Heart left ventricle (tissue), 16 donors: ENCODE measurements around the gene HS3ST2. TPM values are rescaled to one million over a fixed set of nuclear protein-coding genes. Genes with fewer than 3 reads are reported as not detected.

ENCODE experiments used
- ATAC-seq, 4 donors: fragments of 200-7000 bp; cut with Tn5 transposase; one replicate each; pipeline ENCODE4 v1.9.1; 2020 to 2022; ENCODE audit warnings: moderate library complexity in 4 of 4, mild to moderate bottlenecking in 3 of 4, moderate number of reproducible peaks in 1 of 4
- DNase-seq, 5 donors: peaks; one replicate each; pipeline ENCODE4 v3.0.0-alpha.2; 2020
- H3K27ac ChIP-seq, 12 donors: fragments of 200-600 bp; sonication (generic) in 4 of 12; one replicate each; pipeline versions ENCODE4 v1.5.0 to v1.8.0; 2016 to 2022; ENCODE audit warnings: mild to moderate bottlenecking in 2 of 12
- H3K27me3 ChIP-seq, 9 donors: fragments of 200-600 bp; sonication (generic) in 2 of 9; one replicate each; pipeline versions ENCODE4 v1.5.1 to v1.8.0; 2016 to 2022; ENCODE audit warnings: mild to moderate bottlenecking in 3 of 9
- H3K36me3 ChIP-seq, 9 donors: fragments of 200-600 bp; sonication (generic) in 2 of 9; one replicate each; pipeline versions ENCODE4 v1.5.0 to v1.8.0; 2018 to 2022; ENCODE audit warnings: mild to moderate bottlenecking in 2 of 9
- H3K4me1 ChIP-seq, 12 donors: fragments of 200-600 bp; sonication (generic) in 4 of 12; one replicate each; pipeline versions ENCODE4 v1.5.0 to v1.8.0; 2016 to 2022; ENCODE audit warnings: mild to moderate bottlenecking in 3 of 12
- H3K4me3 ChIP-seq, 12 donors: fragments of 200-600 bp; sonication (generic) in 4 of 12; one replicate each; pipeline versions ENCODE4 v1.5.0 to v1.8.0; 2017 to 2022; ENCODE audit warnings: mild to moderate bottlenecking in 9 of 12, moderate library complexity in 4 of 12
- H3K9me3 ChIP-seq, 12 donors: fragments of 200-600 bp; sonication (generic) in 4 of 12; one replicate each; pipeline versions ENCODE4 v1.5.0 to v1.8.0; 2016 to 2022; ENCODE audit warnings: mild to moderate bottlenecking in 1 of 12
- CTCF ChIP-seq, 12 donors: fragments of 200-600 bp; sonication (generic) in 4 of 12; IDR thresholded peaks; one replicate each; pipeline versions ENCODE4 v1.5.0 to v1.8.0; 2018 to 2022; ENCODE audit warnings: antibody characterized with exemption in 12 of 12, mild to moderate bottlenecking in 5 of 12
- POLR2A ChIP-seq, 2 donors: fragments of 450-650 bp; IDR thresholded peaks; one replicate each; pipeline ENCODE4 v1.6.1; 2017; ENCODE audit warnings: antibody characterized with exemption in 2 of 2, mild to moderate bottlenecking in 2 of 2, moderate library complexity in 2 of 2
- WGBS, 4 donors: extraction: QIAGEN DNeasy Blood & Tissue Kit in 2 of 4; methylation state at CpG; one replicate each; pipeline versions ENCODE4 v1.1.5 to v1.1.7; 2013 to 2018; 5-methylcytosine and 5-hydroxymethylcytosine counted together
- intact Hi-C, 10 donors: fragments of 100-400 bp; cut with DNase I; formaldehyde crosslinking; loops; one replicate each; pipeline versions ENCODE4 v1.11.1 to v1.14.2; 2022
- polyA plus RNA-seq, 2 donors: library from polyadenylated mRNA; stranded (reverse); fragments of 200-250 nt; gene quantifications; one replicate each; pipeline ENCODE4 v1.2.3, GENCODE V29; 2013
- total RNA-seq, 9 donors: library from RNA; depleted of rRNA in 2 of 9; stranded (reverse); fragments of >200 nt in 2 of 9; fragmentation: NEBNext Ultra II Directional in 3 of 9; extraction: Animal tissue kit (Norgen Biotek cat#: 25700) in 3 of 9; gene quantifications; one replicate each; pipeline versions ENCODE4 v1.1.0 to v1.2.4, GENCODE V29; 2016 to 2023
- donor health status: ischemic (EF 13 %, LVEDD 7.1; RV severe dilation, severe dysfunction).
- donor health status: healthy with polysubstance abuse.
- donor health status: DM: no; HTN: yes; CAD: no.
- donor health status: DM: no; HTN: no; CAD: no.
- donor health status: ischemic (EF 25% LVEDD 6.9; RV normal size, moderate dysfunction).
- donor health status: ischemic (EF 25% LVEDD 5.7; RV mildly dilated, moderate dysfunction).
- donor health status: healthy.
- donor health status: DM: yes; HTN: yes; CAD: no.
- donor health status: ischemic (EF 35%, LVEDD 5.7; RV mildly dilated, moderate dysfunction).
- donor health status: nonischemic (EF 11% LVEDD 7.7; RV severe dilation, severe dysfunction).
- donor health status: DM: yes; HTN: yes; CAD: no.
- donor health status: PGD.
- donor health status: ischemic (EF 29% LVEDD 5.4; RV normal size, mild dysfunction).
- donor health status: nonischemic (EF 23%, LVEDD 6.1; RV moderate dilation, normal function).

HS3ST2 gene
- total and polyA plus RNA-seq, 11 donors = 0.08 to 4.3 (median 0.20) TPM

- Histone ChIP-seq H3K4me3 (no peak overlapping the region), H3K9me3 (peaks cover 0 to 7% (median 0%) of the 10 kb centered on the region in 12 donors), H3K4me1 (peaks cover 0 to 9% (median 4%) of the 10 kb centered on the region in 12 donors), H3K27me3 (peaks cover 0 to 27% (median 0%) of the 10 kb centered on the region in 9 donors), H3K27ac (no peak overlapping the region), H3K36me3 (no peaks in the 10 kb centered on the region)
- TF ChIP-seq POLR2A (IDR thresholded peaks at IDR 0.05) (no peak), CTCF (IDR thresholded peaks at IDR 0.05) (no peak)
- no peak for ATAC-seq
- intact Hi-C loops = loop anchor here in 6 of 10 donors (5.0 to 10.0 kb wide), 8 partner anchors 39 to 534 kb away; no protein-coding TSS in a partner anchor
- WGBS, 4 donors = 40 to 54% (median 44%) methylated on average over 2 of the region's 2 CpGs
- DNase-seq = no peak
These were observed 89.8 kb downstream of the HS3ST2 start for GRCh38 chr16:22903716-22904115.

GRCh38 chr16:22912654-22913053 lies 98.7 kb downstream of the HS3ST2 start:
- no peak overlapping the region for H3K4me3 ChIP-seq
- no peak for DNase-seq
- H3K27ac ChIP-seq = no peak overlapping the region
- H3K4me1 ChIP-seq = no peaks in the 10 kb centered on the region
- intact Hi-C loops = loop anchor here in 1 of 10 donors (10.0 kb wide), 1 partner anchor 52 kb away; no protein-coding TSS in a partner anchor
- ATAC-seq = no peak
- no peaks in the 10 kb centered on the region for H3K9me3 ChIP-seq
- H3K36me3 ChIP-seq = no peaks in the 10 kb centered on the region
- TF ChIP-seq POLR2A (IDR thresholded peaks at IDR 0.05) (no peak), CTCF (IDR thresholded peaks at IDR 0.05) (no peak)
- 68 to 75% (median 71%) methylated on average over 6 to 7 of the region's 7 CpGs for WGBS, 4 donors
- H3K27me3 ChIP-seq = peaks cover 0 to 3% (median 0%) of the 10 kb centered on the region in 9 donors

- H3K27me3 ChIP-seq = peaks cover 0 to 2% (median 0%) of the 10 kb centered on the region in 9 donors
- intact Hi-C loops = loop anchor here in 1 of 10 donors (10.0 kb wide), 1 partner anchor 50 kb away; no protein-coding TSS in a partner anchor
- no peak for DNase-seq
These were observed 101.0 kb downstream of the HS3ST2 start for GRCh38 chr16:22915003-22915402.

GRCh38 chr16:22923491-22923890 lies 109.5 kb downstream of the HS3ST2 start:
- 74 to 92% (median 82%) methylated on average over 3 of the region's 3 CpGs for WGBS, 4 donors
- H3K36me3 ChIP-seq = no peaks in the 10 kb centered on the region
- H3K27ac ChIP-seq = no peak overlapping the region
- H3K4me3 ChIP-seq = no peak overlapping the region
- DNase-seq (no peak), ATAC-seq (no peak)
- intact Hi-C loops = loop anchor here in 1 of 10 donors (5.0 kb wide), 1 partner anchor 54 kb away; no protein-coding TSS in a partner anchor
- H3K9me3 ChIP-seq = no peaks in the 10 kb centered on the region
- TF ChIP-seq POLR2A (IDR thresholded peaks at IDR 0.05) = no peak
- no peak for TF ChIP-seq CTCF (IDR thresholded peaks at IDR 0.05)
- peaks cover 0 to 3% (median 0%) of the 10 kb centered on the region in 12 donors for H3K4me1 ChIP-seq
- H3K27me3 ChIP-seq = peaks cover 0 to 7% (median 0%) of the 10 kb centered on the region in 9 donors

More at GRCh38 chr16:22915003-22915402, 101.0 kb downstream of the HS3ST2 start:
- no peak for ATAC-seq
- Histone ChIP-seq H3K36me3 (no peaks in the 10 kb centered on the region), H3K9me3 (no peaks in the 10 kb centered on the region), H3K27ac (no peak overlapping the region), H3K4me3 (no peak overlapping the region), H3K4me1 (no peaks in the 10 kb centered on the region)
- 90 to 92% (median 91%) methylated on average over 25 of the region's 25 CpGs for WGBS, 4 donors
- TF ChIP-seq CTCF (IDR thresholded peaks at IDR 0.05) = no peak
- no peak for TF ChIP-seq POLR2A (IDR thresholded peaks at IDR 0.05)
